Myometrial cell (primary cell): ENCODE results near the gene BORCS6. TPM values are rescaled to one million over a fixed set of nuclear protein-coding genes. Genes with fewer than 3 reads are reported as not detected.

Experiments
- total RNA-seq: library from RNA; depleted of rRNA; stranded (reverse); fragments of >200 nt; gene quantifications from 2 replicates; pipeline ENCODE4 v1.2.3, GENCODE V29; 2015

BORCS6 gene
- total RNA-seq = 12.1 and 16.7 TPM in 2 replicates

DNA sequence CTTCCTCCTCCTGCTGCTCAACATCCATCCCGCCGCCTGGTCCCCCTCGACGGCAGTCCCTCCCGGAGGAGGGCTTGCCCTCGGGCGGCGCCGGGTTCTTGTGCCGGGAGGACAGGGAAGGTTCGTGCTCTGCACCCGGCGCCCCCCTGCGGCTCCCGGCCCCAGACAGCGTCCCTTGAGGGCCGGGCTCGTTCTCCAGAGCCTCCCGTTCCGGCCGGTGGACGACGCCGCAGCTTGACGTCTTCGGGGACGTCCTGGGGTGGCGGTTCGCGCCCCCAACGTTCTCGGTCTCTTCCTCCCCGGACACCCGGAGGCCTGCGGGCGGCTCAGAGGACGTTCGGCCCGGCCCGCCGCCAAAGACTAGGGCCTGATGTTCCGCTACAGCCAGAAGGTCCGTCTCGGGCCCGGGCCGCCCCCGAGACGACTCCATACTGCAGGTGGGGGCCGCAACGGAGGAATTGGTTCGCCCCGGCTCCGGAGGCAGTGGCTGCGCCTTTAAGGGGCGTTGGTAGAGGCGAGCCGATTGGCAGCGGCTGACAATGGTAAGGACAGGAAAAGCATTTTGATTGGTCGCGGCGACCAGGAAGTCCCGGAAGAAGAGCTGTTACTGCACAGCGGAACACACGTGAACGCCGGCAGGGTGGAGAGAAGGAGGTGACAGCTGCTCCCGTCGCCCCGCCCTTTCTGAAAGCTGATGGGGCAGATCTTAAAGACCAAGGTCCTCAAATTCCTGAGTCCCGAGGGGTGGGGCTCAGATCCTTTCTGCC, at the start of gene BORCS6:
Gene BORCS6, minus strand, starts transcription at position 470 of the 767 bp plus-strand sequence. Its CDS starts 40 bp downstream, at position 430.

GRCh38 chr17:8209907-8210760, 20.2 kb upstream of the BORCS6 start, which contains the start of gene AURKB:
AURKB (minus strand) TSS chr17:8210575; CDS start chr17:8210224, 351 bp downstream.

DNA sequence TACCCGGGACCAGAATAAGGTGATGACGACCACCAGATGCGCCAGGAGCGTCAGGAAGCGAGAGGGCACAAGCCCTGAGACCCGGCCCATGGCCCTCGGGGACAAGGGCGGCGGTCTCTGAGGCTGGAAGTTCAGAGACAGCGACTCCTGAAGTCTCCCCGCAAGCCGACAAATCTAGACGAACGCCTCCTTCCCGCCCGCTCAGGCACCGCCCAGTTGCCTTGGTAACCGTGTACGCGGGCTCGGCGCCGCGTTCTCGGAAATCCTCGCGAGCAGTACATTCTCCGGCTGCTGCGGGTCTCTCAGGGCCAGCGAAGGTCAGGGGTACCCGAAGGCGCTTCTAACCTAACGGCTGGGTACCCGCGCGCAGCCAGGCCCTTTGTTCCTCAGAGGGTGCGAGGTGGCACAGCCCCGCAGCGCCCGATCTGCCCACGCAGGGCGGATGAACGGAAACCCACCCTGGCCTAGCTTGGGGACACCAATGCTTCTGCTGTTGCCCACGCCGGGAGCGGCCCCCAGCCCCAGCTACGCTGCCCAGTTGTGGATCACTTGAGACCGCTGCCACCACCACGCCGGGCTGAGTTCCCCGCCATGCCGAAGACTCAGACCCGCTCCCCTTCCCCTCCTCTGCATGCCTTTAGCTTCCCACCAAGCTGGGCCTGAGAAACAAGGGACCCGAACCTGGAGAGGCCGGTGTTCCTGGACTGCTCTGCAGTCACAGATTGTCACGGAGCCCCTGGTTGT, 13.6 kb downstream of the BORCS6 start, which contains the start of gene TMEM107:
Gene TMEM107, minus strand, starts transcription at position 184 of the 744 bp plus-strand sequence. Its CDS starts 94 bp downstream, at position 90.

GRCh38 chr17:8162233-8162996, 27.6 kb downstream of the BORCS6 start, which contains the start of gene VAMP2:
VAMP2 (minus strand) TSS chr17:8162948; CDS start chr17:8162879, 69 bp downstream.

DNA sequence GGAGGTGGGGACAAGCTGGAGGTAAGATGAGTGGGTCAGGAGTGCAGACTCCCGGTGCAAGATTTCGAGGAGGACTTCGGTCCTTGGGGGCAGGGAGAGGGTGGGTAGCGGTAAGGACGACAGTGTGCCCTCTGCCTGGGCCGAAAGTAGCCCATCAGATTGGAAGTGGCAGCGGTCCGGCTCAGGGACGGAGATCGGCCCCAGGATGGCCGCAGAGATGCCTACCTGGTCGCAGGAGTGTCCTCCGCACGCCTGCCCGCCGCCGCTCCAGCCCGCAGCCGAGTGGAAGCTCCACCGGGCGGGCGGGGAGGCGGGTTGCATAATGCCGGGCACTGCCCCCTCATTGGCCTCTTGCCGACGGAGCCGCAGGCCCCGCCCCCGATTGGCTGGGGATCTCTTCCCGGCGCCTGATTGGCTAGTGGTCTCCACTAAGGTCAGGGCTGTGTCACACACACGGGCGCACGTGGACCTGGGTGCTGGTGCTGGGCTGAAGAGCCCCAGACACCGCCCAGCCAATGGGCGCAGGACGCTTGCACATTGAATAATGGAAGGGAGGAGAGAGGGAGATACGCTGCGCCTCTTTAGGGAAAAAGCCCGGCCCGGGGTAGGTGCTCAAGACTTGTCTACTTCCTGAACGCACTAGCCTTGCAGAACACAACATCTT, 37.7 kb downstream of the BORCS6 start, which contains the start of gene PER1:
Gene PER1, minus strand, starts transcription at position 293 of the 664 bp plus-strand sequence. CDS start 1,698 bp downstream, outside the sequence.

Other genes starting within 250 kb of the BORCS6 start
- 0.89 and 1.4 TPM in 2 replicates for gene GUCY2D, start 187.6 kb downstream of the BORCS6 start, total RNA-seq
- 0.18 and 0.29 TPM in 2 replicates for gene ALOX15B, start 151.1 kb downstream of the BORCS6 start, total RNA-seq
- gene ALOX12B, start 102.5 kb downstream of the BORCS6 start, total RNA-seq = not detected in 2 replicates
- 0.29 TPM in 1 of 2 replicates, not detected in the other for gene ALOXE3, start 71.7 kb downstream of the BORCS6 start, total RNA-seq
- gene HES7, start 66.1 kb downstream of the BORCS6 start, total RNA-seq = 2.0 TPM in 1 of 2 replicates, not detected in the other
- gene PER1, start 37.8 kb downstream of the BORCS6 start, total RNA-seq = 30.0 and 52.5 TPM in 2 replicates
- gene VAMP2, start 27.2 kb downstream of the BORCS6 start, total RNA-seq = 4.0 and 6.2 TPM in 2 replicates
- gene TMEM107, start 13.8 kb downstream of the BORCS6 start, total RNA-seq = 45.3 and 62.9 TPM in 2 replicates
- 48.0 and 50.5 TPM in 2 replicates for gene AURKB, start 20.4 kb upstream of the BORCS6 start, total RNA-seq
- 2.3 and 4.0 TPM in 2 replicates for gene CTC1, start 57.9 kb upstream of the BORCS6 start, total RNA-seq
- 45.9 and 77.3 TPM in 2 replicates for gene PFAS, start 59.1 kb upstream of the BORCS6 start, total RNA-seq
- 26.8 and 42.9 TPM in 2 replicates for gene RANGRF, start 98.5 kb upstream of the BORCS6 start, total RNA-seq
- gene SLC25A35, start 105.2 kb upstream of the BORCS6 start, total RNA-seq = 3.0 and 13.5 TPM in 2 replicates
- not detected in 2 replicates for gene ARHGEF15, start 120.1 kb upstream of the BORCS6 start, total RNA-seq
- gene ODF4, start 149.7 kb upstream of the BORCS6 start, total RNA-seq = not detected in 2 replicates
- 2,942 and 3,085 TPM in 2 replicates for gene RPL26, start 193.0 kb upstream of the BORCS6 start, total RNA-seq
- not detected in 2 replicates for gene RNF222, start 207.6 kb upstream of the BORCS6 start, total RNA-seq
- gene NDEL1, start 245.7 kb upstream of the BORCS6 start, total RNA-seq = 58.8 and 61.7 TPM in 2 replicates